NCI-H1105 treated with DMSO at 0.1 percent for 48 hours (cell line): Measurements from ENCODE around the gene CDC42BPA.

Experiments
- DNase-seq: peaks from one replicate; lab custom pipeline; 2025; lab: John Stamatoyannopoulos, UW

The CDC42BPA gene

GRCh38 chr1:226978432-226979114 is 339.7 kb downstream of the CDC42BPA start:
- no peak for DNase-seq

- DNase-seq: no peak
Measured at GRCh38 chr1:226977643-226978431, 340.5 kb downstream of the CDC42BPA start.

DNA sequence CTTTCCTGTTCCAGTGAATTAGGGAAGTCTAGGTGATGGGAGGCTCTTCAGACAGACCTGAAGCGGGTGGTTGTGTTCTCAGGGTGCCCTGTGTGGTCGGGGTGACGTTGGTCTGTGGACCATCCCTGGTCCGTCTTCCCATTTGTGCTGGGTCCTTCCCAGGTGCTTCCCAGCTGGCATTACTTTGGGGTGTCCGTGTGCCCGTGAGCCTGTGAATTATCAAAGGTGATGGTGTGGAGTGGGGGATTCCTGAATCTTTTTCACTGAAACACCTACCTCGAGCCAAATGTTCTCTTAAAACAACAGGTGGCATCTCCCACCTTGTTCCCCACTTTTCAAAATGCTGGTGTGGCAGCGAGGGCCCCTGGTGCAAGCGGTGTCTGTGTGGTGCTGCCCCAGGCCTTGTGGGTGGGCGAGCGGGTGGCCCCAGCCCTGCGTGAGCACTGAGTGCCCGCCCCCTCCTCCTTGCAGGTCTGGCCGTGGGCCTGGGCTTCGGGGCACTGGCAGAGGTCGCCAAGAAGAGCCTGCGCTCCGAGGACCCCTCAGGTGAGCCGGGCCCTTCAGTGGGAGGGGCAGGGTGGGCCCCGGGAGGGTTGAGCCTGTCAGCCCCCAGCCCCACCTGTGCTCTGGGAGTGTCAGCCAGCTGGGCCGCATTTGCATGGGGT is 341.2 kb downstream of the CDC42BPA start:
- no peak for DNase-seq

DNA sequence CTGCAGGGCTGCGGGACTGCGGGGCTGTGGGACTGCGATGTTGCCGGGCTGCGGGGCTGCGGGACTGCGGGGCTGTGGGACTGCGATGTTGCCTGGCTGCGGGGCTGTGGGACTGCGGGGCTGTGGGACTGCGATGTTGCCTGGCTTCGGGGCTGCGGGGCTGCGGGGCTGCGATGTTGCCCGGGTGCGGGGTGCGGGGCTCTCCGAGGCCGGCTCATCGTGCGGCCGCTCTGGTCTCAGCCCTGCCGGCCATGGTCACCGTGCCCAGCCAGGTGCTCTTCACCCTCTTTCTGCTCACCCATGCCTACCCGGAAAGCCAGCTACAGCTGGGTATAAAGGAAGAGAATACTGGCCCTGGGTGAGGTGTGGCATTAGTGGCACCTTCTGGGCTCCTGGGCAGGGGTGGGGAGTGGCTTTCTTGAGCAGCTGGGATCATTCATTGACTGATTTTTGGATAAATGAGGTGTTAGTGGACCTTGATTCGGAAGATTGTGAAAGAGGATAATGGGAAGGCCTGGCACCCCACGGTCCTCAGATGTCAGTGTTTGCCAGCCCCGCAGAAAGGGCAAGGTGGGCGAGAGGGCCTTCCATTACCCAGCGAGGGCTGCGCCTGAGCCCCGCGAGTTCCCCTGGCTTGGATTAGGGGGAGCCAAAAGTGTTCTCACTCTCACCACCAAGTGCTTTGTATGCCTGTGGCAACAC is 341.9 kb downstream of the CDC42BPA start:
- no peak for DNase-seq

- peak; percentile 34 for DNase-seq
Measured at GRCh38 chr1:226975259-226976250, 342.7 kb downstream of the CDC42BPA start.

DNA sequence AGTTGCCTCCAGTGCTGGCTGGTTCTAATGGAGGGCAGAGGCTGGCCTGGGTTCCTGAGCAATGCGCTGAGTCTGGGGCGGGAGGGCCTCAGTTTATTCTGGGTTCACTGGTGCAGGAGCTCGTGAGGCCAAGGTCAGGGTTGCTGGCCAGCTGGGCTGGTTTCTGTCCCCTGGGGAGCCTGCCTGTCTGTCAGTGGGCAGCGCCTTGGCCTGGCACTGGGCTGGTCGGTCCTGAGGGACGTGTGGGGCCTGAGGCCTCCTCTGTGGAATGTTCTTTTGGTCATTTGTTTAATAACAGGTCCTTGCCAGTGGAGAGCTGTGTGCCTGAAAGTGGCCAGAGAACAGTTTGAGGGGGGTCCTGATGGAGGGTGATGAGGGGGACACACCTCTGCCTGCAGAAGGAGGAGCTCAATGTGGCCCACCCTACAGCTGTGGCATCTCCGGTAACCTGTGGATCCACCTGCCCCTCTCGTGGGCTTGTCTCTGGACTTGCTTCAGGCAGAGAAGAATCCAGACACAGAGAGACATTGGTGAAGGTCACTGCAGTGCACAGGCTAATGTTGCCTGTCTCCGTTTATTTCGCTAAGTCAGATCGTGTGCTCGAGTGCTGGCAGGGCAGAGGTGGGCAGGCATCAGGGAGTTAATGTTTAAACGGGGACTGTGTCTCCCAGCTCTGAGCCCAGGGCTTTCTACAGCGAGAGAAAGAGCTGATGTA is 343.6 kb downstream of the CDC42BPA start:
- DNase-seq: no peak

GRCh38 chr1:226973898-226974543 is 344.3 kb downstream of the CDC42BPA start:
- DNase-seq: no peak

DNA sequence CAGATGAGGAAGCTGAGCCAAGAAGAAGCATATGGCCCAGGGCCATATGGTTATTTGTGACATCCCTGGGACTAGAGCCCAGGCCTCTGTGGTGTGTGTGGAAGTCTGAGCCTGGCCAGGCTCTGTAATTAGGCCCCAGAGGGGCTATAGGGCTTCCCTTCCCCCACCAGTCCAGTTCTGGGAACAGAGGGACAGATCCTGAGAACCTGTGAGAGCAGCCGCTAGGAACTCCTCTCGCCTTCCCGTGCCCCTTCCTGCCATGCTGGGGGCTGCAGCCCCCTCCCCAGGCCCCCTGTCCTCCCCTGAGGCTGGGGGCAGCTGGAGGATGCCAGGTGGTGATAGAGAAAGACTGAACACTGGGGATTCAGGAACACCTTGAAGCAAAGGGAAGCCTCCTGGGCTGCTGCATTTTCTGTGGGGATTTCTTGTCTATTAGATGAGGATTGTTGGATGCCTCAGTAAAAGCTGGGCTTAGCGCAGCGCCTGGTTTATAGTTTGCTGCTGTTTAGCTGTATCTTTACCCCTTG is 344.9 kb downstream of the CDC42BPA start:
- DNase-seq: no peak

DNA sequence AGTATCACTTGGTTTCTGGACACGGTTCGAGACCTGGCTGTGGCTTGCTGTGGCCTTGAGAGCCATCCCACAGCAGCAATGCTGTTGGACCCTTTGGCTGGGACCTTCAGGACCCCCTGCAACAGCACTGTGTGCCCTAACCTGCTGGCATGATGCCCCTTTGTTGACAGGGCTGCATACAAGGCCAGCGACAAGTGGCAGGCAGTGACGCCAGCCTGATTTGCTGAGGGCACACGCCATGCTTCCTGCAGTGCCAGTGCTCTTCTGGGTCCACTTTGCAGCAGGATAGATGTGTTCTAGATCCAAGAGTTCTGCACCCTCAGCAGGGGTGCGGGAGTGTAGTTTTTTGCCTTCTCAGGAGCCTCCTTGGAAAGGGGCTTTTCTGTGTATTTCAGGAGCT is 345.4 kb downstream of the CDC42BPA start:
- DNase-seq: no peak

DNA sequence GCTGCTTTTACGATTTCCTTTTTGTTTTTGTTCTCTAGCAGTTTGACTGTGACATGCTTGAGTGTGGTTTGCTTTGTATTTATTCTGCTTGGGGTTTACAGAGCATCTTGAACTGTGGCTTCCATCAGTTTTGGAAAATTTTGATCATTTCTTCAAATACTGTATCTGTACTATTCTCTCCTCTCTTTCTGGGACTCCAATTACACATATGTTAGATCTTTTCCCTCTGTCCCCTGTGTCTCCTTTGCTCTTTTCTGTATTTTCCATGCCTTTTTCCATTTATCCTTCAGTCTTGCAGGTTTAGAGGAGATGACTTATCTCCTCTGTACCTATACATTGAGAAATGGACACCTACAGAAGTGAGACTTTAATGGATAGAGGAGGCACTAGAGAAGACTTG is 346.5 kb downstream of the CDC42BPA start:
- no peak for DNase-seq

GRCh38 chr1:226967665-226968064 is 350.6 kb downstream of the CDC42BPA start:
- no peak for DNase-seq

DNA sequence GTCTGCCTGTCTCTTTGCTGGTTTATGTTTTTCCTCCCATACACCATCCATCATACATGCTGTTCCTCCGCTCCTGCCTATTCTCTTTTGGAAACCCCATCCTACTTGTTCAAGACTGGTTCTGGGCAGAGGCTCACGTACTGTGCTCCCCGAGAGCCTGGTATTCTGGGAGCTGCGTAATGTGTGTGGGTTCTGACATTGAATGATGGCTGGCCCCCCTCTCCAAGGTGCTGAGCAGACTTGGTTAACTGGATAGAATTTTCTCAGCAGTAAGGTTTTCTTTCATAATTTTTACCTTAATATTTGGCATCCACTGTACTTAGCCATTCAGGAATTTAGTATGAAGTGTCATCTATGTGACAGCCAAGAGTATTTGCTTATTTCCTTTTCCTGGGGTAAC is 351.6 kb downstream of the CDC42BPA start:
- DNase-seq: no peak

DNA sequence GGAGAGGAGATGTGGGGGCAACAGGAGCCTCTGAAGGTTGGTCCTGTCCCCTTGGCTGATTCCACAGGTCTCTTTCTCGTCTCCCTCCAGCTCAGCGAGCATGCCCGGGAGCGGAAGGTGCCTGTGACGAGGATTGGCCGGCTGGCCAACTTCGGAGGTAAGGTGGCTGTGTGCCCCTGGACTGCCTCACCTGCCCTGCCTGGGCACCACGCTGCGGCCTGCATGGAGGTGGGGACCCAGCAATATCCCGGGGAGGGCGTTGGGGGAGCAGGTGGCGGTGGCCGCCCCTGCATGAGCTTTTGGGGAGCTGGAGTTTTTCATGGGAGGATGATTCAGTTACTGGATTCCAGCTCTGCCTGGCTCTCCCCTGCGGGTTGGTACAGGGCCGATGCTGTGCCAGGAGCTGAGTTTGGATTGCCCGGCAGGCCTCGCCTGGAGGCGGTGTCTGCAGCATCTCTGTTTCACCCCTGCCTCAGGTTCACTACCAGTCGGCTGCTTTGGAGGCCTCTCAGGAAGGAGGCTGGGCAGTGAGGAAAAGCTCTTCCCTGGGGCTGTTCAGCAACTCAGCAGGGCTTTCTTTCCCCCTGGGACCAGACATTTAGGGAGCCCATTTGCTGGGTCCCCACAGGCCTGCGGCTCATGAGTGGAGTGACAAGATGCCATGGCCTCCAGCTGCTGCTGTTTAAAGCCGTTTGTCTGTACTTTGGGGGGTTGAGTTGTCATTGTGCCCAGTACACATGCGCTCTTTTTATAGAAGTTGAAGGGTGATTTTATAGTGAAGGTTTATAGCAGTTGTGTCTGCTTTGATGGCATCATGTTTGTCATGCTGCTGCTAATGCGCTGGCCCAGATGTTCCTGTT is 352.5 kb downstream of the CDC42BPA start:
- no peak for DNase-seq

- no peak for DNase-seq
Measured at GRCh38 chr1:226964611-226965486, 353.4 kb downstream of the CDC42BPA start.

GRCh38 chr1:226964068-226964425 is 354.2 kb downstream of the CDC42BPA start:
- DNase-seq: no peak

GRCh38 chr1:226962421-226963391 is 355.6 kb downstream of the CDC42BPA start:
- no peak for DNase-seq
